Measurements from ENCODE around the gene ITGB2. TPM values are rescaled to one million over a fixed set of nuclear protein-coding genes. Genes with fewer than 3 reads are reported as not detected.

Gene ITGB2
- total and polyA plus RNA-seq, 11 donors, result 6.1 to 253 (median 20.6) TPM

DNA sequence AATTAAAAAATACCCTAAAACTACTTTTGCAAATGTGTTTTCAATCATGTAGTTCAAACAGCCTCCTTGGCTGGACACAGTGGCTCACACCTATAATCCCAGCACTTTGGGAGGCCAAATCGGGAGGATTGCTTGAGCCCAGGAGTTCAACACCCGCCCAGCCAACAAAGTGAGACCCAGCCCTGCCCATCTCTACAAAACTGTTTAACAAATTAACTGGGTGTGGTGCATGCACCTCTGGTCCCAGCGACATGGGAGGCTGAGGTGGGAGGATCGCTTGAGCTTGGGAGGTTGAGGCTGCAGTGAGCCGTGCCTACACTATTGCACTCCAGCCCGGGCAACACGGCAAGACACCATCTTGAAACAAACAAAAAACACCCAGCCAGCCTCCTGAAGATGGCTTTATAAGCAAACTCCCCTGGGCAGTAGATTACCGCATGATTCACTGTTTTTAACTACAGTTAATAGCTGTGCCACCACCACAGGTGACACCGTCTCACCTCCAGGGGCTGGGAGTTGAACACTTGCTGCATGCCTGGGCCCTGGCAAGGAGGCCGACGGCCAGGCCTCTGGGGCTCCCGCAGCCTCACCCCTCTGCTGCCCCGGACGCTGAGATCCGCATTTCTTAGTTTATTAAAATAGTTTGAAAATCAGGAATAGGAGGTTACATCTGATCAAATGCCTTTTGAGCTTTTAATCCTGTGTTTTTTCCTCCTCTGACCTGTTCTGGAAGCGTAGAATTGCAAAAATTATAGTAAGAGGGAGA lies 63.4 kb downstream of the ITGB2 start:
- Histone ChIP-seq H3K4me3 (no peak overlapping the region), H3K4me1 (peaks cover 4 to 55% (median 28%) of the 10 kb centered on the region in 12 donors), H3K27ac (peak overlapping the region in 4 of 12 donors; percentile 14 to 60 (median 40)), H3K27me3 (no peaks in the 10 kb centered on the region), H3K36me3 (peaks cover 0 to 99% (median 84%) of the 10 kb centered on the region in 9 donors), H3K9me3 (no peaks in the 10 kb centered on the region)
- 89 to 97% (median 92%) methylated on average over 16 of the region's 16 CpGs for whole genome bisulfite sequencing, 4 donors
- intact Hi-C loops (cut with DNase I), result no loop called here
- TF ChIP-seq POLR2A (IDR thresholded peaks at IDR 0.05), result no peak
- TF ChIP-seq, protein P1, sequence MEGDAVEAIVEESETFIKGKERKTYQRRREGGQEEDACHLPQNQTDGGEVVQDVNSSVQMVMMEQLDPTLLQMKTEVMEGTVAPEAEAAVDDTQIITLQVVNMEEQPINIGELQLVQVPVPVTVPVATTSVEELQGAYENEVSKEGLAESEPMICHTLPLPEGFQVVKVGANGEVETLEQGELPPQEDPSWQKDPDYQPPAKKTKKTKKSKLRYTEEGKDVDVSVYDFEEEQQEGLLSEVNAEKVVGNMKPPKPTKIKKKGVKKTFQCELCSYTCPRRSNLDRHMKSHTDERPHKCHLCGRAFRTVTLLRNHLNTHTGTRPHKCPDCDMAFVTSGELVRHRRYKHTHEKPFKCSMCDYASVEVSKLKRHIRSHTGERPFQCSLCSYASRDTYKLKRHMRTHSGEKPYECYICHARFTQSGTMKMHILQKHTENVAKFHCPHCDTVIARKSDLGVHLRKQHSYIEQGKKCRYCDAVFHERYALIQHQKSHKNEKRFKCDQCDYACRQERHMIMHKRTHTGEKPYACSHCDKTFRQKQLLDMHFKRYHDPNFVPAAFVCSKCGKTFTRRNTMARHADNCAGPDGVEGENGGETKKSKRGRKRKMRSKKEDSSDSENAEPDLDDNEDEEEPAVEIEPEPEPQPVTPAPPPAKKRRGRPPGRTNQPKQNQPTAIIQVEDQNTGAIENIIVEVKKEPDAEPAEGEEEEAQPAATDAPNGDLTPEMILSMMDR (IDR thresholded peaks at IDR 0.05), result no peak
- ATAC-seq (no peak), DNase-seq (no peak)

DNA sequence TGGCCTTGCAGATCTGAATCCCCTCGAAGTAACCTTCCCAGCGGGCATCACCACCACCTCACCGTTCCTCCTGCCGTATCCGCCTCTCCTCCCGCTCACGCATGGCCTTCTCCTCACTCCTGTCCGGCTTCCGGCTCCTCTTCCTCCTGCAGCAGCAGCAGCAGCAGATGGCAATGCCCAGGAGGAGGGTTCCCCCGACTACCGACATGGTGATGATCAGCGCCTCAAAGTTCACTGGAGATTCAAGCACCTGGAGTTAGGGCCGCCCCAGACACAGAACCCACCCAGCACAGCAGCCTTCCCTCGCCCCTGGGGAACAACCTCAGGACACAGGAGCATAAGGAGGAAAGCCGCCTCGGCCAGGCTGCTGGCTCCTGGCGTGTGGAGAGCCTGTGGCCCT lies 64.6 kb downstream of the ITGB2 start:
- peaks cover 0 to 100% (median 87%) of the 10 kb centered on the region in 9 donors for H3K36me3 ChIP-seq
- TF ChIP-seq, protein P1 (IDR thresholded peaks at IDR 0.05), result no peak
- no peak for TF ChIP-seq POLR2A (IDR thresholded peaks at IDR 0.05)
- 90 to 93% (median 91%) methylated on average over 17 of the region's 17 CpGs for WGBS, 4 donors
- no peaks in the 10 kb centered on the region for H3K27me3 ChIP-seq
- intact Hi-C loops (cut with DNase I), result no loop called here
- H3K27ac ChIP-seq, result peak overlapping the region in 2 of 12 donors; percentile 29 to 58
- peaks cover 4 to 54% (median 24%) of the 10 kb centered on the region in 12 donors for H3K4me1 ChIP-seq
- H3K9me3 ChIP-seq, result no peaks in the 10 kb centered on the region
- H3K4me3 ChIP-seq, result no peak overlapping the region
- DNase-seq (no peak), ATAC-seq (no peak)

DNA sequence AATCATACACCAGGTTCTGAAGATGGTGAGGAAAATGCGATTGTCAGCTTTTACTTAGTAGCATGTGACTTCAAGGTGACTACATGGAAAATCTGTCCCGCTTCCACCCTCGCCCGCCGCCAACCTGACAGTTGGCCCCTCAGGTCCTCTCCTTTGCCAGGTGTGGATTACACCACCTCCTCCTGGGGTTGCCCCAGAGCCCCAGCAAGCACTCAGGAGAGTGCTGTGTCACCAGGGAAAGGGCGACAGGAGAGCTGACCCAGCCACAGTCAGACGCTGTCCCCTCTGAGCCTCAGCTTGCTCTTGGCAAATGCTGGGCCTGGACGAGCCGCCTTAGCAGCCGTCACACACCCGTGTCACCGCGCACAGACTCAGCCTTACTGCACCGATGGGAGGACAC lies 65.1 kb downstream of the ITGB2 start:
- ATAC-seq (peak in 3 of 4 donors; percentile 25 to 67 (median 60)), DNase-seq (peak in 1 of 5 donors; percentile 64)
- Histone ChIP-seq H3K4me1 (peaks cover 4 to 55% (median 24%) of the 10 kb centered on the region in 12 donors), H3K36me3 (peaks cover 0 to 100% (median 88%) of the 10 kb centered on the region in 9 donors), H3K9me3 (no peaks in the 10 kb centered on the region), H3K27me3 (no peaks in the 10 kb centered on the region), H3K4me3 (no peak overlapping the region), H3K27ac (peak overlapping the region in 5 of 12 donors; percentile 13 to 58 (median 35))
- WGBS, 4 donors, result 67 to 82% (median 79%) methylated on average over 14 of the region's 14 CpGs
- intact Hi-C loops (cut with DNase I), result no loop called here
- TF ChIP-seq, protein P1 (IDR thresholded peaks at IDR 0.05), result no peak
- no peak for TF ChIP-seq POLR2A (IDR thresholded peaks at IDR 0.05)

DNA sequence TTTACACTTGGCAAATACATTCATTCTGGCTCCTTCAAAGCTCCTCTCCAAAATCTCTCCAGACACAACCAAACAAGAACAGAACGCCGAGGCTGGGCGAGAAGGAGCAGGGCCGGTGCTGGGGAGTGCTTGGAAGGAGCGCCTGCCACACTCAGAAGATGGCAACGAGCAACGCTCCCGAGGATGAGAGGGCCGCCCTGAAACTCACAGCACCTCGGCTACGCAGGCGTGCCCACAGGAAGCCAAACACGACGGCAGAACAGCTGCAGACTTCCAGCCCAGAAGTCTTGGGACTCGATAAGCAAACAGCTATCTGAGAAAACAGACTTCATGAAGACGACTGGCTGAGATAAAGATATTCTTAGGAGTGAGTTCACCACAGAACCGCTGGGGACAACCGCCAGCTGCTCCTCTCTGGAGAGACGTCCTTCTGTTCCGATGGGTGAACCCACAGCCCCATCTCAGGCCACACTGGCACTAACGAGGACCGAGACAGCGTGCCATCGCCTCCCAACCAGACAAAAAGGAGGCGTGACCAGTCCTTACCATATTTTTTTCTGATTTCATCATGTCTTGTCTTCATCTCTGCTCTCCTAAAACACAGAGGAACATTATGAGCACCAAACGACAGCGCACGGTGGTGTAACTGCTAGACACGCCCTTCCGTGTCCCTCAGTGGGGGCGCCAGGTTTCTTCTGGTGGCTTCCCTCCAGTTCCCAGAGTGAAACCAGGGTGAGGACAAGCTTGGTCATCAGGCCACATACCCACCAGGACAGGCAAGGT lies 65.8 kb downstream of the ITGB2 start:
- Histone ChIP-seq H3K4me3 (no peak overlapping the region), H3K36me3 (peaks cover 0 to 100% (median 88%) of the 10 kb centered on the region in 9 donors)
- intact Hi-C loops (cut with DNase I), result loop anchor here in 2 of 10 donors (5.0 kb wide), 1 partner anchor 38 kb away; the partner anchor contains the start of gene SUMO3 (in 2 of the 2)

More for the DNA sequence above, 65.8 kb downstream of the ITGB2 start:
- Histone ChIP-seq H3K9me3 (no peaks in the 10 kb centered on the region), H3K27ac (peak overlapping the region in 6 of 12 donors; percentile 29 to 58 (median 40)), H3K4me1 (peaks cover 4 to 55% (median 24%) of the 10 kb centered on the region in 12 donors), H3K27me3 (no peaks in the 10 kb centered on the region)
- no peak for TF ChIP-seq POLR2A (IDR thresholded peaks at IDR 0.05)
- TF ChIP-seq, protein P1 (IDR thresholded peaks at IDR 0.05), result no peak
- 68 to 77% (median 74%) methylated on average over 31 of the region's 31 CpGs for WGBS, 4 donors
- ATAC-seq, result peak in 1 of 4 donors; percentile 6
- no peak for DNase-seq

All from heart left ventricle (tissue), 16 donors.